Endothelial cell of umbilical vein (primary cell): ENCODE measurements around the gene CPA2. TPM values are rescaled to one million over a fixed set of nuclear protein-coding genes. Genes with fewer than 3 reads are reported as not detected.

Experiments used
- polyA plus RNA-seq, 4 experiments: library from polyadenylated mRNA; depleted of rRNA in 3 of 4; stranded (reverse) in 3 of 4; unstranded in 1 of 4; fragments of >200 nt; gene quantifications; 2 replicates each; pipeline versions ENCODE4 v1.2.1 to v1.2.3, GENCODE V29; 2011 to 2012; ENCODE audit warnings: missing spikeins in 1 of 4
- total RNA-seq: library from RNA; stranded (reverse); gene quantifications from 2 replicates; pipeline ENCODE4 v1.2.3, GENCODE V29; 2021

Gene CPA2
- total and polyA plus RNA-seq, 2 donors (not counting 3 experiments of a cell fraction or from before 2014, with no cell fraction given) = not detected

Other genes starting within 250 kb of the CPA2 start
- gene ZC3HC1, start 215.5 kb upstream of the CPA2 start, total RNA-seq = 26.5 and 27.2 TPM in 2 replicates
- gene ZC3HC1, start 215.5 kb upstream of the CPA2 start, polyA plus RNA-seq = 28.9 and 31.6 TPM in 2 replicates
- 28.6 and 31.3 TPM in 2 replicates for gene KLHDC10, start 196.3 kb upstream of the CPA2 start, total RNA-seq
- gene KLHDC10, start 196.3 kb upstream of the CPA2 start, polyA plus RNA-seq = 12.8 and 14.9 TPM in 2 replicates
- 11.6 and 16.6 TPM in 2 replicates for gene TMEM209, start 61.5 kb upstream of the CPA2 start, total RNA-seq
- gene TMEM209, start 61.5 kb upstream of the CPA2 start, polyA plus RNA-seq = 12.9 and 13.0 TPM in 2 replicates
- gene SSMEM1, start 59.0 kb upstream of the CPA2 start, total RNA-seq = not detected in 2 replicates
- not detected in 2 replicates for gene SSMEM1, start 59.0 kb upstream of the CPA2 start, polyA plus RNA-seq
- not detected in 2 replicates for gene CPA4, start 26.3 kb downstream of the CPA2 start, total RNA-seq
- 0.22 and 0.36 TPM in 2 replicates for gene CPA4, start 26.3 kb downstream of the CPA2 start, polyA plus RNA-seq
- not detected in 2 replicates for gene CPA5, start 78.0 kb downstream of the CPA2 start, total RNA-seq
- not detected in 2 replicates for gene CPA5, start 78.0 kb downstream of the CPA2 start, polyA plus RNA-seq
- not detected in 2 replicates for gene CPA1, start 113.6 kb downstream of the CPA2 start, total RNA-seq
- gene CPA1, start 113.6 kb downstream of the CPA2 start, polyA plus RNA-seq = not detected in 2 replicates
- 25.9 and 26.8 TPM in 2 replicates for gene CEP41, start 174.2 kb downstream of the CPA2 start, total RNA-seq
- gene CEP41, start 174.2 kb downstream of the CPA2 start, polyA plus RNA-seq = 15.5 and 19.5 TPM in 2 replicates
- gene MEST, start 225.2 kb downstream of the CPA2 start, total RNA-seq = 52.6 and 62.1 TPM in 2 replicates
- gene MEST, start 225.2 kb downstream of the CPA2 start, polyA plus RNA-seq = 44.3 and 46.7 TPM in 2 replicates